ENCODE results near the gene CAPN14.
A peak's percentile ranks its signal among the peaks of the same experiment; 100 is the strongest.

CAPN14 gene

DNA sequence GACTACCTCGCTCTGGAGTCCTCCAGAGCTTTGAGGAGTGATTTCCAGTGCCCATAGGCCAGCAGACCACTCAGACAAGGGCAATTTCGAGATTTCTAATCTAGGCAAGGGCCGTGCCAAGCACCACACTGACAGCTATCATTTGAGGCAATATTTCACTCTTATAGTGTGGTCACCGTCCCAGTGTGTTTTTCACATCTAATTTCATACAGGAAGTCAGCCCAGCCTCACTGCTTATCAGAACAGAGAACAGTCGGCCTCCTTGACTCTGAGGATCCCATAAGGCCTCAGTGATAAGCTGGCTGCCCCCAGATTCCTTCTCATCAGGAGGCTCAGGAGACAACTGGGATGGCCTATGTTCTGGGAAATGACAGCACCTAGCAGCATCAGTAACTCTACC lies 581 bp downstream of the CAPN14 start:
- H3K4me3 ChIP-seq = no peak overlapping the region
- no peak overlapping the region; the same call in 1 of the 2 replicates for H3K9ac ChIP-seq
- no peaks in the 10 kb centered on the region for H3K9me3 ChIP-seq
- no peaks in the 10 kb centered on the region for H3K27me3 ChIP-seq
- H3K4me2 ChIP-seq = peak overlapping the region; percentile 86
- H3K4me1 ChIP-seq = peaks cover 94% of the 10 kb centered on the region
- peak overlapping the region; percentile 90 for H3K27ac ChIP-seq
- no peaks in the 10 kb centered on the region for H3K36me3 ChIP-seq
- TF ChIP-seq Cebpa-rat (IDR thresholded peaks at IDR 0.05) = no peak
- H4K20me1 ChIP-seq = no peaks in the 10 kb centered on the region

GRCh38 chr2:31214444-31214915 lies 2.8 kb downstream of the CAPN14 start:
- H3K9me3 ChIP-seq = no peaks in the 10 kb centered on the region
- H3K9ac ChIP-seq = peak overlapping the region; percentile 18
- peak overlapping the region; percentile 85 for H3K4me2 ChIP-seq
- peaks cover 73% of the 10 kb centered on the region for H3K4me1 ChIP-seq
- no peaks in the 10 kb centered on the region for H3K27me3 ChIP-seq
- no peaks in the 10 kb centered on the region for H3K36me3 ChIP-seq
- peak overlapping the region; percentile 31; the same call in 1 of the 2 replicates for H3K4me3 ChIP-seq
- H4K20me1 ChIP-seq = no peaks in the 10 kb centered on the region
- TF ChIP-seq Cebpa-rat (IDR thresholded peaks at IDR 0.05) = no peak
- peak overlapping the region; percentile 82 for H3K27ac ChIP-seq

DNA sequence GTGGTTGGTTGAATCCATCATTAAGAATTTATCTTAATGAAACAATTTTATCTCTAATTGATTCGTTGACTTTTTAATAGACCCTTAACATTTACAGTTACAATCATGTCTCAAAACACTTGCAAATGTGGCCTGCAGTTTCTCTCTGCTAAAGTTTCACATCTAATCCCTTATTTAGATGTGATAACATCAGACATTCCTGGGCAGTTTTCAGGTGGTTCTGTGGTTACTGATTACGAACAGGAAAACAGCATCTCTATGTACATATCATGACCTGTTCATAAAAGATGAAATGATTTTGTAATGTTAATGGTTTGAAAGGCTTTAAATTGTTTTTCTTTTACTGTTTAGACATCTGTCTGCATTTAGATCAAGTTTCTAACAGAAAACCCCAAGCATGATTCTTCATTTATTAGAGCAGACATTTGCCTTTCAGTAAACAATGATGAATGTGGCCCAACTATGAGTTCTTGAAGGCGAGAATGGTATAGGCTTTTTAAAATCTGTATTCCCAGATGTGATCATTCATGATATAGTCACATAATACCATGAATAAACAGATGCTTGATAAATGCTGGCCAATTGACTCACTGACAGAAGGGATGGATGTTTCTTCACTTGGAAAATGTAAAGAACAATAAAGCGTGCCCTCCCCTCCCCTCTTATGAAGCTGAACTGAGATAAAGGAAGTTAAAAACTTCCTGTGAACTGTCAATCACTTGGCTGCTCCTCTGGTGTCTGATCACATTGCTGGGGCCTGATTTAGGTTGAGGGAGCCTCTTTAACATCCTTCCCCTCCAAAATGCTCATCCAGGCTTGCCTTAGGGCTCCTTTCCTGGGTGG lies 3.5 kb downstream of the CAPN14 start:
- Histone ChIP-seq H3K9me3 (no peaks in the 10 kb centered on the region), H3K4me2 (peak overlapping the region; percentile 85), H3K36me3 (no peaks in the 10 kb centered on the region), H3K27ac (peak overlapping the region; percentile 82), H3K4me3 (peak overlapping the region; percentile 31; the same call in 1 of the 2 replicates), H3K27me3 (no peaks in the 10 kb centered on the region), H3K9ac (peak overlapping the region; percentile 18; the same call in 1 of the 2 replicates), H3K4me1 (peaks cover 66% of the 10 kb centered on the region), H4K20me1 (no peaks in the 10 kb centered on the region)
- TF ChIP-seq Cebpa-rat (IDR thresholded peaks at IDR 0.05) = no peak

DNA sequence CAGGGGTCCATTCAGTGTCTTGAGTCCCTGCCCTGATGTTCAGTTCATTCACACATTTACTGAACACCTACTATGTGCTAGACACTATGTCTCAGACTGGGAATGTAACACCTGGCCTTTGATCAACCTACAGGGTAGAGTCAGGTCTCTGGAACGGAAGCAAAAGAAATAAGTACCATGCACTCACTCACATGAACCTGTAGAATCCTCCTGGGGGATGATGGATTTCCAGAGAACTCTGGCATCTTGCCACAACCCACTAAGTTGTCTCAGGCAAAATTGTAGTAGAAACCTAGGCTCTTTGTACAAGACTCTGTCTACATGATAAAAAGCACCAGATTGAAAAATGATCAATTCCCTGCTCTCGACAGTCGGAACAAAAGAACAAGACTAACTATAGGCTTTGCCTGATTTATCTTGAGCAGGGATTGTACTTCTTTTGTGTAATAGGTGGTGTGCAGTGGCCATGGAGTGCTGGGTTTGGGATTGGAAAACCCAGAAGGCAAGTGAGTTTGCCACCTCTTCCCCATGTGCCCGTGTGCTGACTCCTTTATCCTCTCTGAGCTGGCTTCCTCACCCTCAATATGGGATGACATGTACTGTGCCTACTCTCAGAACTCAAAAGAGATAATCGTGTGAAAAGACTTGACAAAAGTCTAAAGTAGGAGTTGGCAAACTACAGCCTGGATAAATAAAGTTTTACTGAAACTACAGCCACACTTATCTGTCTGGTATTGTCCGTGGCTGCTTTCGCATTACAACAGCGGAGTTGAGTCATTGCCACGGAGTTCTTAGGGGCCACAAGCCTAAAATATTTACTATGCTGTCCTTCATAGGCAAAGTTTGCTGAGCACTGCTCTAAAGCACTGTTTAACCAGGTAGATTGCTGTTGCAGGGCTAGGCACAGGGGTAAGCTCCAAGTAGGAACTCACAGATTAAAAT lies 4.4 kb downstream of the CAPN14 start:
- peak overlapping the region; percentile 85 for H3K4me2 ChIP-seq
- peak overlapping the region; percentile 82 for H3K27ac ChIP-seq
- peaks cover 64% of the 10 kb centered on the region for H3K4me1 ChIP-seq
- no peak overlapping the region for H3K4me3 ChIP-seq
- H3K9ac ChIP-seq = no peak overlapping the region
- H3K27me3 ChIP-seq = no peaks in the 10 kb centered on the region
- TF ChIP-seq Cebpa-rat (IDR thresholded peaks at IDR 0.05) = no peak
- no peaks in the 10 kb centered on the region for H4K20me1 ChIP-seq
- no peaks in the 10 kb centered on the region for H3K9me3 ChIP-seq
- H3K36me3 ChIP-seq = no peaks in the 10 kb centered on the region

- Histone ChIP-seq H3K36me3 (no peaks in the 10 kb centered on the region), H3K4me3 (no peak overlapping the region), H3K4me2 (peak overlapping the region; percentile 3; the same call in 1 of the 2 replicates), H4K20me1 (no peaks in the 10 kb centered on the region), H3K27me3 (no peaks in the 10 kb centered on the region), H3K9me3 (no peaks in the 10 kb centered on the region), H3K27ac (no peak overlapping the region), H3K9ac (no peak overlapping the region), H3K4me1 (peaks cover 21% of the 10 kb centered on the region)
- TF ChIP-seq Cebpa-rat (IDR thresholded peaks at IDR 0.05) = no peak
These were observed 9.1 kb downstream of the CAPN14 start for GRCh38 chr2:31208240-31208639.

DNA sequence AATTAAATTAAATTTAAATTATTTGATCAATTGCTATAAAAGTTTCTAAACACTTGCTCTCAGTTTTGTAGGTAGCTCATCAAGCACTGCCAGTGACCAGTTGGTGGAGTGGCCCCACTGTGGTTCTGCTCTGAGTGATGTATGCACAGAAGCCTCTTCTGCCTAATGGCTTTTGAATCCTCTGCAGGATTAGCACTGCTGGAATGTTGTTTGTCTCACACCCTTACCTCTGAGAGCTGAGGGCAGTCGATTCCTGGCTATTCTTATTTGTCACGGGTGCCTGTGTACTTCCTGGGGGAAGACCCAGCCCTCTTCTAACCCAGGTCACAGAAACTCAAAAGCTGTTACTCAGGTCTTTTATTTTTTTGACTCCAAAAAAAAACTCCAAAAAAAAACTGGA lies 9.5 kb downstream of the CAPN14 start:
- no peak for TF ChIP-seq Cebpa-rat (IDR thresholded peaks at IDR 0.05)
- H3K27ac ChIP-seq = no peak overlapping the region
- no peaks in the 10 kb centered on the region for H3K9me3 ChIP-seq
- H3K9ac ChIP-seq = no peak overlapping the region
- H3K27me3 ChIP-seq = no peaks in the 10 kb centered on the region
- peak overlapping the region; percentile 3; the same call in 1 of the 2 replicates for H3K4me2 ChIP-seq
- H3K36me3 ChIP-seq = no peaks in the 10 kb centered on the region
- H3K4me1 ChIP-seq = peaks cover 17% of the 10 kb centered on the region
- H4K20me1 ChIP-seq = no peaks in the 10 kb centered on the region
- no peak overlapping the region for H3K4me3 ChIP-seq

DNA sequence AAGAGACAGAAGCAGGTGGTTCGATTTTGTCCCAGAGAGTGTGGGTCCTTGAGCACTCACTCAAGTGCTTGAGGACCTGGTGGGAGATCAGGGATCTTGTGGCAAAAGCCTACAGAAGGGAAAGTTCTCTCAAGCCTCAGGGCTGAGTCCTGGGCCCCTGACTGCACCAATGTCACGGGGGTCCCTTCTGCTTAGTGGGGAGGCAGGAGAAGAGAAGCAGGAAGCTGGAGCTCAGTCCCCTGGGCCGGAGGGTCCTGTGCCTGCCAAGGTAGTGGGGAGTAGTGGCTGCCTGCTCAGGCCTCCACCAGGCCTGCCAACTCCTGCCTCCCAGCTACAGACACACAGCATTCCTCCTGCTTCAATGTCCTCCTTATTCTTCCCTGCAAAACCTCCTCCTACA lies 11.7 kb downstream of the CAPN14 start:
- no peaks in the 10 kb centered on the region for H4K20me1 ChIP-seq
- H3K36me3 ChIP-seq = no peaks in the 10 kb centered on the region

DNA sequence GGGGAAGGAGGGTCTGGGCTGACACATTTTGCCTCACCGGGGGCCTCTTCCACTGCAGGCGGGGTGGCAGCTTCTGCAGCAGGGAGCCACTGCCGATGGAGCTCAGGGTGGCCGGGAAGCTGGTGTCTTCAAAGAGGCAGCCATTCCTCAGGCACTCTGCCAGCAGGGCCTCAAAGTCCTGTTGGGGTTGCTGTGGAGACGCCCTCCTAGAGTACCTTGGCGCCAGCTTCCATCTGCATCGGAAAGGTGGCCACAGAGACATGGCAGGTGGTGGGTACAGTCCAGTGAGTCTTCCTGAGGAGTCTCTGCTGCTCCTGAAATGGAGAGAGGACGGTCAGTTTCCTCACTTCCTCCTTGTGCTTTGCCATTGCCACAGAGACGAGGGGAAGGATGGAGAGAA lies 12.1 kb downstream of the CAPN14 start:
- Histone ChIP-seq H3K4me2 (no peak overlapping the region), H3K9ac (no peak overlapping the region), H3K4me1 (peaks cover 11% of the 10 kb centered on the region; the same call in 1 of the 2 replicates), H3K4me3 (no peak overlapping the region), H3K36me3 (0 out of 2 replicates have a peak, but pooled peaks cover 2% of the 10 kb centered on the region), H4K20me1 (no peaks in the 10 kb centered on the region), H3K9me3 (no peaks in the 10 kb centered on the region), H3K27me3 (no peaks in the 10 kb centered on the region), H3K27ac (no peak overlapping the region)
- TF ChIP-seq Cebpa-rat (IDR thresholded peaks at IDR 0.05) = no peak

More for the DNA sequence above, 11.7 kb downstream of the CAPN14 start:
- Histone ChIP-seq H3K9me3 (no peaks in the 10 kb centered on the region), H3K4me2 (no peak overlapping the region), H3K4me1 (peaks cover 11% of the 10 kb centered on the region; the same call in 1 of the 2 replicates), H3K27me3 (no peaks in the 10 kb centered on the region), H3K9ac (no peak overlapping the region), H3K27ac (no peak overlapping the region), H3K4me3 (no peak overlapping the region)
- TF ChIP-seq Cebpa-rat (IDR thresholded peaks at IDR 0.05) = no peak

DNA sequence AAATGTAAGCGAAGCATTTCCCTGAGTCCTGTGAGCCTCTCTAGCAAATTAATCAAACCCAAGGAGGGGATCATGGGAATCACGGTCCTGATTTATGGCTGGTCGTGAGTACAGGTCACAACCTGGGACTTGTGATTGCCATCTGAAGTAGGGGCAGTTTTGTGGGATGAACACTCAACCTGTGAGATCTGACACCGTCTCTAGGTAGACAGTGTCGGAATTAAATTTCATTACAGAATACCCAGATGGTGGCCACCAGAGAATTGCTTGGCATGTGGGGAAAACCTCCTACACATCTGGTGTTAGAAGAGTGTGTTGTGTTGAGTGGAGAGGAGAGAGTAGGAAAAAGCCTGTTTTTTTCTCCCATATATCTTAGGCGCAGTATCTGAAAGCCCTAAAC lies 12.5 kb downstream of the CAPN14 start:
- Histone ChIP-seq H3K9ac (no peak overlapping the region), H3K36me3 (0 out of 2 replicates have a peak, but pooled peaks cover 5% of the 10 kb centered on the region), H3K4me3 (no peak overlapping the region), H3K9me3 (no peaks in the 10 kb centered on the region), H4K20me1 (no peaks in the 10 kb centered on the region), H3K27ac (no peak overlapping the region), H3K4me2 (no peak overlapping the region), H3K4me1 (peaks cover 11% of the 10 kb centered on the region; the same call in 1 of the 2 replicates), H3K27me3 (no peaks in the 10 kb centered on the region)
- no peak for TF ChIP-seq Cebpa-rat (IDR thresholded peaks at IDR 0.05)
